K562 (cell line): ENCODE data around the gene ROPN1L. TPM values are rescaled to one million over a fixed set of nuclear protein-coding genes. Genes with fewer than 3 reads are reported as not detected.

ENCODE experiments used
- ARID4B ChIP-seq: sonication (generic); formaldehyde crosslinking; IDR thresholded peaks from 2 replicates; pipeline ENCODE4 v1.8.0; 2022; ENCODE audit warnings: mild to moderate bottlenecking, missing genetic modification reagents
- HDAC2 ChIP-seq: fragments of 450-650 bp; IDR thresholded peaks from 2 replicates; pipeline ENCODE4 v1.6.1; 2016; ENCODE audit warnings: mild to moderate bottlenecking
- KDM2B ChIP-seq: fragments of 250-450 bp; sonication (Bioruptor Pico); IDR thresholded peaks from 2 replicates; pipeline ENCODE4 v1.8.0; 2021; ENCODE audit warnings: mild to moderate bottlenecking, moderate library complexity
- MAFK ChIP-seq: IDR thresholded peaks from 2 replicates; pipeline ENCODE4 v1.6.1; 2011; ENCODE audit warnings: low read length, improper control_type of control experiment
- PURB ChIP-seq: sonication (generic); formaldehyde crosslinking; IDR thresholded peaks from 2 replicates; pipeline ENCODE4 v1.9.0; 2021; ENCODE audit warnings: low read depth, mild to moderate bottlenecking, missing genetic modification reagents
- SMC3 ChIP-seq: conservative IDR thresholded peaks from 2 replicates; pipeline ENCODE4 v1.6.1; 2011; ENCODE audit warnings: low read depth, low read length, improper control_type of control experiment; ENCODE audit not compliant: insufficient read depth
- SP1 ChIP-seq: sonication (generic); formaldehyde crosslinking; IDR thresholded peaks from 2 replicates; pipeline ENCODE4 v1.8.1; 2022; ENCODE audit warnings: mild to moderate bottlenecking, missing genetic modification reagents
- TARDBP ChIP-seq: fragments of 450-650 bp; IDR thresholded peaks from 2 replicates; pipeline ENCODE4 v1.6.1; 2016
- UBTF ChIP-seq, 2 experiments: IDR thresholded peaks; 2 replicates each; pipeline ENCODE4 v1.6.1; 2012; ENCODE audit warnings: improper control_type of control experiment in 2 of 2, low read depth in 2 of 2, low read length in 2 of 2, borderline replicate concordance in 1 of 2
- ZBTB40 ChIP-seq, 2 experiments: fragments of 450-650 bp in 1 of 2; sonication (generic) in 1 of 2; formaldehyde crosslinking in 1 of 2; IDR thresholded peaks; 2 replicates each; pipeline versions ENCODE4 v1.7.1 to v1.9.0; 2016 to 2022; ENCODE audit warnings: inconsistent platforms in 1 of 2, mild to moderate bottlenecking in 1 of 2, missing genetic modification reagents in 1 of 2
- ZNF785 ChIP-seq: fragments of 250-450 bp; sonication (Bioruptor Pico); IDR thresholded peaks from 2 replicates; pipeline ENCODE4 v1.4.0; 2020; ENCODE audit warnings: mild to moderate bottlenecking
- polyA plus RNA-seq, 8 experiments: library from polyadenylated mRNA; depleted of rRNA in 4 of 8; stranded (reverse) in 5 of 8; unstranded in 3 of 8; fragments of >200 nt; fragmentation: Nextera tagmentation in 2 of 8; fragmentation: Illumina TruSeq in 1 of 8; extraction: Ambion mirVana in 2 of 8; extraction: Trizol in 1 of 8; gene quantifications; 2 replicates each; pipeline versions ENCODE4 v1.2.1 to v1.2.3, GENCODE V29; 2011 to 2014; ENCODE audit warnings: inconsistent platforms in 1 of 8, missing spikeins in 1 of 8
- total RNA-seq, 7 experiments: library from RNA; depleted of rRNA in 6 of 7; stranded (reverse); fragments of >200 nt in 6 of 7; fragmentation: Illumina TruSeq in 2 of 7; extraction: Trizol in 2 of 7; gene quantifications; 2 replicates each; pipeline versions ENCODE4 v1.2.1 to v1.2.3, GENCODE V29; 2011 to 2021; ENCODE audit warnings: low replicate concordance in 1 of 7

The ROPN1L gene
- total and polyA plus RNA-seq, 9 of the 15 experiments (the other 6 are each of a cell fraction or from before 2014, with no cell fraction given) = 0.04 to 0.85 (median 0.24) TPM; not detected in 3

GRCh38 chr5:10442576-10442975, 897 bp downstream of the ROPN1L start (continued):
- no peak for TF ChIP-seq ARID4B (CRISPR knock-in tag)
- TF ChIP-seq ZBTB40 (IDR thresholded peaks at IDR 0.05) = no peak
- no peak for TF ChIP-seq ZBTB40 (CRISPR knock-in tag; IDR thresholded peaks at IDR 0.05)
- TF ChIP-seq SP1 (CRISPR knock-in tag) = no peak
- TF ChIP-seq HDAC2 = no peak
- no peak for TF ChIP-seq TARDBP
- TF ChIP-seq SMC3 = no peak
- no peak for TF ChIP-seq MAFK
- no peak for TF ChIP-seq ZNF785 (CRISPR knock-in tag)
- no peak for TF ChIP-seq UBTF (IDR thresholded peaks at IDR 0.05; ENCODE audit: borderline replicate concordance in 1 of 2, low read depth in 2 of 2, low read length in 2 of 2)
- TF ChIP-seq KDM2B (CRISPR knock-in tag) = no peak
- TF ChIP-seq PURB = no peak
